ENCODE data around the gene FRZB.
"Not testable (repeated sequence)": the region's sequence is repeated elsewhere in the genome, so short reads cannot be mapped to it uniquely, and the experiment has no call there.

FRZB gene

DNA sequence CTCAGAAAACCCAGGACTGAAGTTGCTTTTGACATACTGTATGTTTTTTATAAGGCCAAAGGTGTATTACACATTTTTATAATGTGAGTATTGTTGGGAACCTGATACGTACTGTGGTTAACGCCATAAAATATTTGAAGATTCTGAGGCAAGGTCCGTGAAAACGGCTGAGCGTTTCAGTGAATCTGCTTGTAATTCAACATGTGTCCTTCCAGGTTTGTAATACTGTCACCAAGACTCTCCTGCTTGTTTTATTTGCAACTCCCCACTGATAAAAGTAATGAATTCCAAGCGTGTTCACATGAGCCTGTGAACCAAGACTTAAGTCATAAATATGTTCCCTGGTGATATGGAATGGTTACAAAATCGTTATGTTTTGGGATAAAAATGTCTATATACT, 23.9 kb upstream of the FRZB start:
- no peak for DNase-seq (ENCODE audit: low read depth)

DNA sequence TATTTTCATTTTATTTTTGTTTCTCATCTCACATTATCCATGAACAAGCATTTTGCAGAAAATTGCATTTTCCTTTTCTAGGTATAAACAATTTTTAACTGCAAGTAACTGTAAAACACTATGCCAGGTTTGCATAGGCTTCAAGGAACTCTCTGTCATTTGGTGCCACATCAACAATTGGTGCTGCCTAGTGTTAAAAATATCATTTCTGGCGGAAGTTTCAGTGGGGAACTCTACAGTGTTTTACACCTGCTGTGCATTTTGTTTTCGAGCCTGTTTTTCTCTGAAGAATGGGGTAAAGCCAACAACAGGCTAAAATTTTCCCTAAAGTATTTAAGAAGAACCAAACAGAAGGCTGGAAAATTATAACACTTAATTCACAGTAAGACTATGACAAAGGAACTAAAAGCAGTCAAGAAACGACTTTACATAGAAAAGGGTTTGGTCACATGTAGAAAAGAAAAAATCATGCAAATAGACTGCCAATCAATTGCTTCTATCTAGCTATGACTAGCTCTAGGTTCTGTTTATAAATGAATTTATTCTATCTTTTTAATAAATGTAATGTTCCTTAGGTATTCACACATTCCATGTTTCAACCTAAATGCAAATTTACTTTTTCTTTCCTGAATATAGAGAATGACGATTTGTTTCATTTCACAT, 21.4 kb upstream of the FRZB start:
- no peak for DNase-seq (ENCODE audit: low read depth)

DNA sequence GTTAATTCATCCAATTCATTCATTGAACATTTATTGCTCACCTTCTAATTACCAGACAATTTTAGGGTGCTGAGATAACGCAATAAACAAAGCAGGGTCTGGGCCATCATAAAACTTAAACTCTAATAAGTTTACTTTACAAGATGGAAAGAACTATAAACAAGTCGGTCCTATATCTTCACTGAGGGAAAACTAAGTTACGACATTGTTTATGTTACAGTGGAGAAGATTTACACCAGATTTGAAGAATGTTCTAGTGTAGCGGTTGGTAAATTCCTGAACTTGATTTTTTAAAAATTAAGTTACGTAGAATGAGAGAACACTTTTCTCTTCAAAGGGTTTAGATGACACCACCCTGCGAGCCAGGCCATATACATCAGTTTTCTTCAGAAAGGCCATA, 20.7 kb upstream of the FRZB start:
- DNase-seq (ENCODE audit: low read depth) = peak; percentile 26

DNA sequence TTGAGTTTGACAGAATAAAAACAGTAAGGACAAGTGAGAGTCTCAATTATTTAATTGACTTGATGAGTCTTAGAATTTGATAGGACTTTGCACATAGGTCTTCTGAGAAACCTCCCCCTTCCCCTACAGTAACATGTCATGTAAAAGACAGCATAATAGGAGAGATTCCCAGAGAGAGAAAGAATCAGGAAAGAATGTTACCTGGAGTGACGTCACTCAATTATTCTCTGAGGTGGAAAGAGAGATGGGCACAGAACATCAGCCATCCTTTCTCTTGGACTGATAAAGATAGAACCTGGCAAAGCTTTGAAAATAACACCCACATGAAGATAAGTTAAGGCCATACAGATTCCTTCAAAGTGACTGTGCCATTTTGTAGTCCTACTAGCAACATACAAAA, 19.3 kb upstream of the FRZB start:
- DNase-seq (ENCODE audit: low read depth) = no peak

DNA sequence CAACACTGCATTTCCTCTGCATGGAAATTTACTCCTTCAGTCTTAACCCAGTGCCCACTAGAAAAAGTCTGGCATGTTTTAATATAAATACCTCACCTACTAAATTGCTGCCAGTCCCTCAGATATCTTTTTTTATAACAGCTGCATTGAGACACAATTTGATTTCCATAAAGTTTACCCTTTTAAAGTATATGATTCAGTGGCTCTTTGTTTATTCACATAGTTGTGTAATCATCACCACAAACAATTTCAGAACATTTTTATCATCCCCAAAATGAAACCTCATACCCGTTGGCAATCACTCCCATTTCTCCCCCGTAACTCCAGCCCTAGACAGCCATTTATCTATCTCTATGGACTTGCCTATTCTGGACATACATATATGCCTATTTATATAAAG, 17.0 kb upstream of the FRZB start:
- peak; percentile 73 for DNase-seq (ENCODE audit: low read depth)

DNA sequence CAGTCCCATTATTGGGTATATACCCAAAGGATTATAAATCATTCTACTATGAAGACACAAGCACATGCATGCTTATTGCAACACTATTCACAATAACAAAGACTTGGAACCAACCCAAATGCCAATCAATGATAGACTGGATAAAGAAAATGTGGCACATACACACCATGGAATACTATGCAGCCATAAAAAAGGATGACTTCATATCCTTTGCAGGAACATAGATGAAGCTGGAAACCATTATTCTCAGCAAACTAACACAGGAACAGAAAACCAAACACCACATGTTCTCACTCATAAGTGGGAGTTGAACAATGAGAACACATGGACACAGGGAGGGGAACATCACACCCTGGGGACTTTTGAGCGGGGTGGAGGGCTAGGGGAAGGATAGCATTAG, 13.7 kb upstream of the FRZB start:
- not testable (repeated sequence) for DNase-seq (ENCODE audit: low read depth)

DNA sequence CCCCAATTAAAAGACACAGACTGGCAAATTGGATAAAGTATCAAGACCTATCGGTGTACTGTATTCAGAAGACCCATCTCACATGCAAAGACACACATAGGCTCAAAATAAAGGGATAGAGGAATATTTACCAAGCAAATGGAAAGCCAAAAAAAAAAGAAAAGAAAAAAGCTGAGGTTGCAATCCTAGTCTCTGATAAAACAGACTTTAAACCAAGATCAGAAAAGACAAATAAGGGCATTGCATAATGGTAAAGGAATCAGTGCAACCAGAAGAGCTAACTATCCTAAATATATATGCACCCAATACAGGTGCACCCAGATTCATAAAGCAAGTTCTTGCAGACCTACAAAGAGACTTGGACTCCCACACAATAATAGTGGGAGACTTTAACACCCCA, 10.2 kb upstream of the FRZB start:
- not testable (repeated sequence) for DNase-seq (ENCODE audit: low read depth)

DNA sequence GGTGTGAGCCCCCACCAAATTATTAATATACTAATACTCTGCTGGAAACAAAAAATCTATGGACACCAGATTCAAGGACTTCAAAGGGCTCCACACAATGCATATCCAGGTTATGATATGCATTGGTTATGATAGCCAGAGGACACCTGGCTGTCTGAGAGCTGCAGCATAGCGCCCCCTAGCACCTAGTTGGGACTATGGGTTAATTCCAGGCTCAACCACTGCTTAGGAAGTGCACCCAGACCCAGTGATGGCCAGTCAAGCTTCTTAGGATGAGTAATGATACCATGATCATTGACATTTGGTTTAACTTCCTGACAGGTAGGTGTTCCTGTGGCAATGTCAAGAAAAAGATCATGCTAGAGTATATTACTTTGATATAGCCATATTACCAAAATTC, 3.8 kb upstream of the FRZB start:
- no peak for DNase-seq (ENCODE audit: low read depth)

DNA sequence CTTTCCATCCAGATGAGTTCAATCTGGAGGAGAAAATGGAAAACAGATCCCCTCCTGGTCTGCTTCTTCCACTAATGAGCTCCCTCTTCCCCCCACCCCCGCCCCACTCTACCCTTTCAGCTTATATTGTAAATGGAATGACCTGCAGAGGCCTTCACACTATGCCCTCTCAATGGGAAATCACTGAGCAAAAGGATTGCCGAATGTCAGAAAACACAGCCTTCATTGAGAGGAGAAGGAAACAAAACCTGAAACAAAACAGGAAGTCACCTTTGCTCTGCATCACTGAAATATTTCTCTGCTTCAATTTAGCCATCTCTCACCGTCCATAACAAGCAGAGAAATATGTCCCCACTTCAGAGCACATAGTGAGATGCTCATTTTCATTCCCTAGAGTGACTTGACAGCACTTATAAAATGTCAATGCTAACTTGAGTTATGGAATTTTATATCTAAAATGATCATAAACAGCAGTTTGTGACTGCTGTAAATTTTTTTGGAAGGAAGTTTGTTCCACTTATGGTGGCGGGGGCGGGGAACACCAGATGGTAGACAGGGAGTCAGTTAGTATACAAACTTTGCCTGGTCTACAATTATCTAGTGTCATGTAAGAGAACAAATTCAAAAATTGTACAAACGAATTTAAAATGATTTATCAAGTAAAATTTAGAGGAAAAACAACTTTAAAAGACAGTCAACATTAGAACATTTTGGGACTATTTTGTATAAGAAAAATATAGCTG, 1.8 kb upstream of the FRZB start:
- no peak for DNase-seq (ENCODE audit: low read depth)

DNA sequence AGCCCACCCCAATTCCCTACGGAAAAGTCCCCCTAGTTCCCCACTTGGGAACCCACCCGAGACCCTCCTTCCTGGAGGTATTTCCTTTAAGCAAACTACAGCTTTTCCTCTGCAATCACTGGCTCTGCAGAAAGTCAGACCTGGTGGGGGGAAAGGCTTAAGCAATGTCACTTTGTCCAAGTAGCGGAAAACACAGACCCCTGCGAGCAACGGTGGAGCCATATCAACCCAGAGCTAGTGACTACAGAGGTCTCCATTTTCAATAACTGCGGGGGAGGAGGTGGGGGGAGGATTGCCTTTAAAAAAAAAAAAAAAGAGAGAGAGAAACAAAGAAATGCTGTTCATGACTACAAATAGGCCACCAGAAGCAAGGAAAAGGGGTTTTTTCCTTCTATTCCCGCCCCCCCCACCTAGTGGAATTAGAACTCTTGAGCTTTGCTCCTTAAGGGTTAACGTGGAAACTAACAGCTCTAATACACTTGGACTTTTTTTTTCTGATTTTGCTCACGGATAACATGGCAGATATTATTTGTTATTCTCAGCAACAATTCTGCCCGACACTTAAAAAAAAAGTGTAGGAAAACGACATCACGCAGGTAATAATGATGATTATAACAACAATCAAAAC, 1.1 kb upstream of the FRZB start:
- no peak for DNase-seq (ENCODE audit: low read depth)

DNA sequence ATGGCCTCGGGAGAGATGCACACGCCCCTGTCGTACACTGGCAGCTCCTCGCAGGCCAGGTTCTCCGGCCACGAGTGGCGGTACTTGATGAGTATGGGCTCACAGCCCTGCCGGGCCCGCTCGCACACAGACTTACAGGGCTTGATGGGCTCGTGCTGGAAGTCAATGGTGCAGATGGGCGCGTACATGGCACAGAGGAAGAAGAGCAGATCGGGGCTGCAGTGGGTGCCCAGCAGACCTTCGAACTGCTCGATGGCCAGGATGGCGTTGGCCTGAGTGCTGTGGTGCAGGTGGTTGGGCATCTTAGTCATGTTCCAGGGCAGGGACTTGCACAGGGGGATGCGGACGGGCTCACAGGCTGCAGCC, 359 bp downstream of the FRZB start:
- DNase-seq (ENCODE audit: low read depth) = peak; percentile 2

DNA sequence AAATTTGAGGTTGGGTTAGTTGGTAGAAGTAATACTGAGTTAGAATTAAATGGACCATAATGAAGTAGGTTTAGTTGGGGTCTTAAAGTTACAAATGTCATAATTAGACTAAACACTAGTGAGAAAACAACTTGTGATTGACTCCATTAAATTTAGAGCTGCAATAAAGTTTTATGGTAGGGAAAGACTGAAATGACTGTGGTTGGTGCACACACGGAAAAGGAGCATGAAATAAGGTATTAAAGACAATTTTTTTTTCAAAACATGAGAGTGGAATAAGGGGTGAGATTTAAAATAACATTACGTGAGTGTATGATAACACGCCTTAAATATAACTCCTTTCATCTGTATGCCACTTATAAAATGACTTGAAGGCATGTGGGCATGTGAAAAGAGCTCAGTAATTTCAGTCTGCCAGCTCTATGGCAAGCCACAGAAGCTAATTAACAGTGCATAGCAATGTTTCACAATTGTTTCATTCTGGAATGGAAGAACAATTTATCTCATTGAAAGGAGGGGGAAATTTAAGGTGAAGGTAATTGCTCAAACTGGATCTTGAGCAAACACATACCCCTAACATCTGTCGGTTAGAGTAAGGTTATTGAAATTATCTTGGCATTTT, 1.4 kb downstream of the FRZB start:
- DNase-seq (ENCODE audit: low read depth) = no peak

DNA sequence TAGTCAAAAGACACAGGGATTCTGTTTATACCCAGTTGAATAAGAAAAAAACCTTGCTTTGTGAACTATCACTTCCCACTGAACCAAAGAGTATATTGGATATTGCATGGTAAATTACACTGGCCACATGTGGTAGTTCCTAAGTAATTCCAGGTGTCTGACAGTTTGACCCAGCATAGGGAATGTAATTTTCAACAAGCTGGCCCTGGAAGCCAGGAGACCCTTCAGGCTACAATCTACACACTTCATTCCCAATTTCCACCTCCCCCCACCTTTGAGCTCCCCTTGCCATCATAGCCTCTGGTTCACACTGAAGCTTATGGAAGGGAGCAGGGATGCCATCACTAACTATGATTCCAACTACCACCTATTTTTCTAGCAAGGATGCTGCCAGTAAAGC, 2.8 kb downstream of the FRZB start:
- DNase-seq (ENCODE audit: low read depth) = no peak

DNA sequence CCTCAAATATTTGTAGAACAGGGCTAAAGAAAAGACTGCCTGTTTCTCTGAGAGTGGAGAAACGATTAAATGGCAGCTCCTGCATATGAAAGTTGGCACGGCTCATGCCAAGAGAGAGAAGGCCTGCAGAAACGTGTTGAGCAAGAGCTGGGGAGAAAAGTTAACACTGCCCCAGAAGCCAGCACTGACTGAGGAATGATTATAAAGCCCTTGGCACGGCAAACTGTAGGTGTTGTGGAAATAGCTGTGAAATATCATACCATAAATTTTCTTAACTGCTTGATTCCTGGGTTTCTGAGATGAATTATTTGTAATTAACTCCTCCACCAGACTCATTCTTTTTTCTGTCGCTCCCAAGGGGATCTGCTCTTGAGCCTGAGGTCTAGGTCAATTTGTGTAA, 4.3 kb downstream of the FRZB start:
- DNase-seq (ENCODE audit: low read depth) = peak; percentile 24

DNA sequence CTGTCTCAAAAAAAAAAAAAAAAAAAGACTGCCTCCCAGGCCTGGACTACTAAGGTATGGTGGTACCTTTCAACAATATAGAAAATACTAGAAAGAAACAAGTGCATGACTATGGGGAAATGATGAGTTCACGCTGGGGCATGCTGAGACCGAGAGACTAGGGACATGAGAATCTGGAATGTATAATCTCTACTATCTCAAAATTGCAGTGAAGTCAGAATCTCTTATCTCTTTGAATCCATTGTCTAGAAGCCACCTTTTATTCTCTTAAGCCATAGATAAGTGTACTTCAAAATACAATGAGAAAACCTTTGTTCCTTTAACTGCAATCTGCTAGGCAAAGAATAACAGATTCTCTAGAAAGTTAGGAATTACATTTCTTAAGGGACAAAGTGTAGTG, 5.6 kb downstream of the FRZB start:
- no peak for DNase-seq (ENCODE audit: low read depth)

DNA sequence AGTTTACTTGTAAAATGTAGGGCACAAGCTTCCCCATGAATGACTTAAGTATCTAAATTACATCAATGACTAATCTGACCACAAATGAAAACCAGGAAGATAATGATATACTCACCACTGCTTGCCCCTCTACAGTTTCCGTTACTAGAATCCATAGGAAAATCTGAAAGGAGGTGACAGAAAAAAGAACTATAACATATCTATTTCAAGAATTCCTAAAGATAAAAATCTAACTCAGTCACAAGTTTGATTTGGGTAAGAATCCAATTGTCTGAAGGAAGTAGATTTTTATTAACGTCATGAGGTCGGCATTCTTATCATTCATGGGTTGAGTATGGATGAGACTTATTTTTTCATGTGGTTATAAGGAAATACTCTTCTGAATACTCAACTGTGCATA, 7.8 kb downstream of the FRZB start:
- no peak for DNase-seq (ENCODE audit: low read depth)

DNA sequence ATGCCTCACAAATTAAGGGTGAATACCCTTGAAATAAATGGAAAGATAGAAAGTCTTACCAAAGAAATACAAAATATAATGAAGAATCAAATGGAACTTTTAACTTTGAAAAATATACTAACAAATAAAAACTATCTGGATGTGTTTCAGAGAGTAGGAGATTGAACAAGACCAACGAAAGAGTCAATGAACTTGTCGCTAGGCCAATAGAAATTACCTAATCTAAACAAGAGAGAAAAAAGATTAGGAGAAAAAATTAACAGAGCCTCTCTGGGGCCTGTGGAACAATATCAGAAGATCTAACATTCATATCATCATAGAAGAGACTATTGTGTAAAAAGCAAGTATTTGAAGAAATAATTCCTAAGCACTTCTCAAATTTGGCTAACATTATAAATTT, 11.1 kb downstream of the FRZB start:
- DNase-seq (ENCODE audit: low read depth) = no peak

DNA sequence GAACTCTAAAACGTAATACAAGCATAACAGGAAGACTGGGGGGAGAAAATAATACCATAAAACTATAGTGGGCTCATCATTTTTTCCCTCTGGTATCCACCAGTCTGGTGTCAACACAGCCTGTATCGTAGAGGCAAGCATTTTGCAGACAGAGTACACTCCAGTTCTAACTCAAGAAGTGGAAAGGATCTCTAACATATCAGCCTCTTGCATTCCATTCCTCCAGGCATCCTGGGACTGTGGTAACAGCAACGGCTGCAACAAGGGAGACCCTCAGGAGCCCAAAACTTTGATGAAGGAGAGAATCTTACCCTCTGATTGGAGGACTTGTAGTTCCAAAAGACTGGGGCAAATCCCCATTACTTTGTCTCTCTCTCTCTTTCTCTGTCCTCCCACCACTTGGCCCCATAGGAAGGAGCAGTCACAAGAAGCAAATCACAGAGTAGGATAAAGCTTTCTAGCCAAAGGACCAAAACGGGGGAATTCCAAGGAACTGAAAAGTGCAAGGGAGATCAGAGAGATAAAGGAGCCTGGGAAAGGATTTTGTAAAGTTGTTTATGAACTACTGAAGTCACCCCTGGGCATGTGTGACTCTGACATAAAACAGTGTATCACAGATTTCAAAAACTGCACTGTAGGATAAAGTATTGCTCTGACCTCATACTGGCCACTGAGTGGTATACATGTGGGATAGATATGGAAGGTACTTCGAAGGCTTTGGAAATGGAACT, 11.9 kb downstream of the FRZB start:
- DNase-seq (ENCODE audit: low read depth) = no peak

DNA sequence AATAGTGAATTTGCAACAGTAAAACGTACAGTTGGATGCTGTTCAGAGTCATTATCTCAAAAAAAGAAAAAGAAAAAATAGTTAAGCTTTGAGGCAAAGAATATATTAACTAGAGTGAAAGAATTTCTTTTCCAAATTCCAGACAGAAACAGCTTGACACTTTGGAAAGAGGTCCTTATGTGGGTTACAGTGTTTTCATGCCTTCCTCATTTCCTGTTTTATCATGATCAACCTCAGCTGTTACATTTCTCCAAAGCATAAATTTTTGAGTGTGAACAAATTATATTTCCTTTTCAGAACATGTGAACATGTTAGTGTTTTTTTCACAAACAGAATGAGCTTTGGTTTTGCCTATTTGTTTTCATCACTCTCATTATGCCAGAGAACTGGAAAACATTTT, 13.6 kb downstream of the FRZB start:
- no peak for DNase-seq (ENCODE audit: low read depth)

DNA sequence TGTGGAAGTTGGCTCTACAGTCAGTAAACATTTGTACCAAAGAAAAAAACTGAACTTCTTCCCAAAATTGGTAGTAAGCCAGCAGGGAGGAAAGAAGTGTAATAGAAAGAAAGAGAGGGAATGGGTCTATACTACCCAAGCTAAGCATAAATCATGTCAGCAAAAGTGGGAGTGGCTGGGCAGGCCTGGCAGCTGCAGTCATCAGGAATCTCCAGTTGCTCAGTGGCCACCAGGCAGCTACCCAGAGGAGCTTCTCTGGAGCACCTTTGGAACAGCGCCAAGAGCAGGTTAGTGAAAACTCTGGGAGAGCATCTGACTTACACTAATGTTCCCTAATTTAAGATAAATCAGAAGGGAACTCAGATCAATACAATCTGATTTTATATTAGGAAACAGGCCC, 14.3 kb downstream of the FRZB start:
- DNase-seq (ENCODE audit: low read depth) = no peak

DNA sequence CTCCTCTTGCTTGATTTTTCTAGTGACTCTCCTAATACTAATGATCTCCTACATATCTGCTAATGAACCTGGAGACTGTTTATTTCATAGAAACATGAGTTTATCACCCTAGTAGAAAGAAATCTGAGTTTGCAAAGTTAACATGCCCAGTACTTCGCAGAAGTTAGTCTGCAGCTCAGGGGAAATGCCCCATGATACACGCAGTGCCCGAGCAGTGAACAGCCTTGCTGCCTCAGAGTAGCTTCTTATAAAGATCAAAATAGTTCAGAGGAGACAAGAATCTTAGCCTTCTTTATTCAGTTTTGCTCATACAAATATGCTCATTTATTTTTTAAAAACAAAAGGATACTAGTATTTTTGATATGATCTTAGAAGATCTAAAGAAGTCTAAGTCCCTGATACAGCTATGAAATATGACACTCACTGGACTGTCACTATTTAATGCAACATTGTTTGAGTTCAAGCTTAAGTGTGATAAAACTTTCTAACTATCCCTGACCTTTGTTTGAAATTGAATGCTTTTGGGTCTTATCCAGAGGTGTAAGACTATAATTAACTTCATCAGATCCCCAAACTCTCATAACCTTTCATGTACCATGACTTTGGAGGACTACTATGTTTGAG, 20.5 kb downstream of the FRZB start:
- no peak for DNase-seq (ENCODE audit: low read depth)

DNA sequence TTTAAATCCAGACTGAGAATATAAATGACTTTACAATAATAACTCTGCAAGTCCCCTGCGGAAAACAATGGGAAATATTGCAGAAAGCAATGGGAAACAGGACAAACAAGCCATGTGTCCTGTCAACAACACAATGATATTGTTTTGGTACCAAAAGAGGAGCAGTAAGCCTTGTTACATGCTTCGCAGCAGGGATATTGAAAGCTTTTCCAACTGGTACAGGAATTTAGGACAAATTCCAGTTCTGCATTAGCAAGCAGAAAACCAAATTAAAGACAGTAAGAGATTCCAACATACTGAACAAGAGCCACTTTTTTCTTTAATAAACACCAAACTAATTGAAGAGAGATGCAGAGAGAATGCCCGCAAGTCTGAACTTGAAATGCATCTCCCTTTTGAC, 30.0 kb downstream of the FRZB start:
- peak; percentile 19 for DNase-seq (ENCODE audit: low read depth)

Data from fibroblast of gingiva (primary cell).